Dedifferentiated amniotic fluid mesenchymal stem cell (primary cell): Measurements from ENCODE around the gene NDOR1.
"Not testable (repeated sequence)": the region's sequence is repeated elsewhere in the genome, so short reads cannot be mapped to it uniquely, and the experiment has no call there.

ENCODE experiments used
- DNase-seq: peaks from one replicate; pipeline ENCODE4 v3.0.0-alpha.2; 2016; ENCODE audit errors: extremely low spot score

NDOR1 gene

GRCh38 chr9:137243626-137244485 is 38.4 kb downstream of the NDOR1 start:
- no peak for DNase-seq

DNA sequence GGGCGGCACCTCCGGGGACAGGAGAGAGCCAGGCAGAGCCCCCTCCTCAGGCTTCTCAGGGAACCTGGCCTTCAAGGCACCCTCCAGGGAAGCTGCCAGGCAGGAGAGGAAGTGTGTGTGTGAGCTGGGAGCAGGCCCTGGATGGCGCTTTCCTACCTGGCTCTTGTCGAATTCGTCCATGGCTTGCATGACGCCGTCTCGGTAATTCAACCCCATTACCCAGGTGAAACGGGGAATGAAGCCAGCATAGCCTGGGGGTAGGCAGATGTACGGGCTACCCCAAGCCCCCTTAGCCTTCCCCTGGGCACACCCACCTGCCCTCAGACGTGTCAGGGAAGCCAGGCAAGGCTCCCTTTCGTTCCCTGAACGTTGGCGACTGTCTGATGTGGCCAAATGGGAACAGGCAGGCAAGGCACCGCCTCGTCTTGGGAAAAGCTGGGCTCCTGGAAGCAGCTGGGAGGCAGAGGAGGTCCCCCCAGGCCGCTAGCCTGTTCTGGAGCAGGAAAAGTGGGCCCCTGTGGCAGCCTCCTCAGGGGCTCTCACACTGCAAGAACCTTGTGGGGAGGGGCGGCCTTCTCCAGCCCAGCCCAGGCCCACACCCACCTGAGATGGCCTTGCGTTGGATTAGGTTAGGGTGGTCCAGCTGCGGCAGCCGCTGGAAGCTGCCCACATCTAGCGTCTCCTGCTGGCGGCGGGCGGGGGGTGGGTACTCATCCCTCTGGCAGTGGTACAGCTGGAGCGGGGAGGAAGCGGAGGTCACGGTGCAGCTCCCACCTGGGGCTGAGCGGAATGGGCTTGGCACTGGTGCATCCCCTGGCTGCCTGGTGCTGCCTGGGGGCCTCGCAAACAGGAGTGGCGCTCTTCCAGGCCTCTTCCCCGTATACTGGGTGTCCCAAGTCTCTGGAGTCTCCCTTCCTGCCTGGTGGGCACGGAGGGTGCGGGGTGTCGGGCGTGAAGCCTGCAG is 39.3 kb downstream of the NDOR1 start:
- DNase-seq: no peak

GRCh38 chr9:137245450-137246421 is 40.2 kb downstream of the NDOR1 start:
- no peak for DNase-seq

DNA sequence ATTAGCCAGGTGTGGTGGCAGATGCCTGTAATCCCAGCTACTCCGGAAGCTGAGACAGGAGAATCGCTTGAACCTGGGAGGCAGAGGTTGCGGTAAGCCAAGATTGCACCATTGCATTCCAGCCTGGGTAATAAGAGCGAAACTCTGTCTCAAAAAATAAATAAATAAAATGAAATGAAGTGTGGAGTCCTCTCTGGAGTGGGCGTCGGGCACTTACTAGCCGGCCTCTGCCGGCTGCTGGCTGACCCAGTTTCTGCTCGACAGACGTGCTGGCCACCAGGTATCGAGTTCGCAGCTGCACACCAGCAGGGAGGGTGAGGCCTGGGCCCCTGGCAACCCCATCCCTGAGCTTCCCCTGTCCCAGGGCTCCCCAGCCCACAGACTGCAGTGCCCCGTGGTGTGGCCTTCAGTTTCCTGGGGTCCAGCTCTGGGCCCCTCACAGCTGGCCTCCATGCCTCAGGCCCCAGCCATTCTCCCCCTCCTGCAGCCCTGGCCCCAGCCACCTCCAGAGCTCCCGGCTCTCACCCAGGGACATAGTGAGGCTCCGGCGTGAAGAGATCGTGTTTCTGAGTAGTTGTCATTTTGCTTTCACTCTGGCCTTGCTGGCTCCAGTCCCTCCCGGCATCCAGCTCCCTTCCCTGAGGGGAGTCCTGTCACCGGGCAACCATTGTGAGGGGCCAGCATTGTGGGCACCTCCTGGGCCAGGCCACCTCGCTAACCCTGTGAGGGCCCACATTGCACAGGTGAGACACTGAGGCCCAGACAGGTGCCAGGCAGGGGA is 41.8 kb downstream of the NDOR1 start:
- DNase-seq: no peak

GRCh38 chr9:137247916-137248175 is 42.3 kb downstream of the NDOR1 start:
- DNase-seq: no peak

- DNase-seq: no peak
These were observed 45.1 kb downstream of the NDOR1 start for GRCh38 chr9:137250329-137251193.

- DNase-seq: no peak
These were observed 45.6 kb downstream of the NDOR1 start, which contains the start of gene STPG3 for GRCh38 chr9:137251194-137251461. STPG3 (plus strand) TSS chr9:137251286; CDS start chr9:137251287, 1 bp downstream.

DNA sequence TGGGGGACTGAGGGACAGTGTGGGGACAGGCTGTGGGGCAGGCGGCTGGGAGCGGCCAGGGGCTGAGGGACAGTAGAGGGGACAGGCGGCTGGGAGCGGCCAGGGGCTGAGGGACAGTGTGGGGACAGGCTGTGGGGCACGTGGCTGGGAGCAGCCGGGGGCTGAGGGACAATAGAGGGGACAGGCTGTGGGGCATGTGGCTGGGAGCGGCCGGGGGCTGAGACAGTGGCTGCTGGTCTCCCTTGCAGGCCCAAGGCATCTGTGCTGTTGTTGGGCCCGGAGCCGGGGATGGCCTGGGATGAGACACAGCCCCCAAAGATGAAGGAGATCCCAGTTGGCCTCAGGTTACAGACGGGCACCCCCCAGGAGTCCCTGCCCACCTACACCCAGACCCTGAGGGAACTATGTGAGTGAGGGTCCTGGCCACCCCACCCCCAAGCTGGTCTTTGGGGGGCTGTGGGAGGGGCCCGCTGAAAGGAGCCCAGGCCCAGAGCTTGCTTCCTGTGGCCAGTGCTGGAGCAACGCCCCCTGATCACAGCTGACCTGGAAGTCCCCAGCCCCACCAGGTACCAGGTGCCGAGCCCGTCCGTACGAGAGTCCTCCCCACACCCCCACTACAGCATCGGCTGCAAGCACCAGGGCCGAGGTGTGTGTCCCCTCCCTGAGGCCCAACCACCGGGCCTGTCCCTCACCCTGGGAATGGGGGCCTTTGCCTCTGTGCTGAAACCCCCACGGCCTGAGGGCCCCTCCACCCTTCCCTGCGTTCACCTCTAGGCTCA is 46.2 kb downstream of the NDOR1 start:
- no peak for DNase-seq

GRCh38 chr9:137252555-137253506 is 47.3 kb downstream of the NDOR1 start:
- no peak for DNase-seq

- DNase-seq: no peak
These were observed 48.5 kb downstream of the NDOR1 start for GRCh38 chr9:137253717-137254623.

DNA sequence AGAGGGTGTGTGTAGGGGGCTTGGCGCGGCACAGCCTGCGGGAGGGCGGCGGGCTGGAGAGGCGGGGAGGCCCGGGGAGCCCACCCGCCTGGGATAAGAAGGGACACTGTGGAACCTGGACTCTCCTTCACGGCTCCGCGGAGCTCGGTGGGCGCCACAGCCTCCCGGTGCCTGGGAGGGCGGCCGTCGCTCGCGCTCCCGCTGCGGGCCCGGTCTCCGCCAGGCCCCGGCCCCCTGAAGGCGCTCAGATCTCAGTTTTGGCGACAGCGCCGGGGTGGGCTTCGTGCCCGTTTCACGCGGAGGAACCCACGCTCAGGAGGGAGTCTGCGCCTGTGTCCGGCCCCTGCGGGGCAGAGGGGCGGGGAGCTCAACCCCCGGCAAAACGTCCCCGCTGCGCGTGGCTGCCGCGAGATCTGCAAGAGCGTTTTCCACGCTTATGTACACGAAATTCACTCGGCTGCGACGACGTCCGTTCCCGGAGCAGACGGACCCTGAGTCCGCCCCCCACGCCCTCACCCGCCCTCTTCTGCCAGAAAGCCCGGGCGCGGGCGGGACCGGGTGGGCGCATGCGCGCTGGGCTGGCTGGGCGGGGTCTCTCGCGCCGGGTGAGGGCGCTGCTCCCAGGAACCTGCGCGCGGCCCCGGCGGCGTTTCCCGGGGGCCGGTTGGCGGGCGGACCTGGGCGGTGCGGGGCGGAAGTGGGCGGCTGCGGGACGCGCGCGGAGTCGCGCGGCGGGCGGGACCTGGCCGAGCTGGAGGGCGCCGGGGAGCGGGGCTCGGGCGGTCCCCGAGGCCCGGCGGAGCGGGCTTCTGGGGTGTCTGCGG is 49.3 kb downstream of the NDOR1 start, which contains the start of gene NELFB:
Gene NELFB (plus strand): TSS at position 704 of the 824 bp plus-strand sequence.
- DNase-seq: peak; percentile 69

DNA sequence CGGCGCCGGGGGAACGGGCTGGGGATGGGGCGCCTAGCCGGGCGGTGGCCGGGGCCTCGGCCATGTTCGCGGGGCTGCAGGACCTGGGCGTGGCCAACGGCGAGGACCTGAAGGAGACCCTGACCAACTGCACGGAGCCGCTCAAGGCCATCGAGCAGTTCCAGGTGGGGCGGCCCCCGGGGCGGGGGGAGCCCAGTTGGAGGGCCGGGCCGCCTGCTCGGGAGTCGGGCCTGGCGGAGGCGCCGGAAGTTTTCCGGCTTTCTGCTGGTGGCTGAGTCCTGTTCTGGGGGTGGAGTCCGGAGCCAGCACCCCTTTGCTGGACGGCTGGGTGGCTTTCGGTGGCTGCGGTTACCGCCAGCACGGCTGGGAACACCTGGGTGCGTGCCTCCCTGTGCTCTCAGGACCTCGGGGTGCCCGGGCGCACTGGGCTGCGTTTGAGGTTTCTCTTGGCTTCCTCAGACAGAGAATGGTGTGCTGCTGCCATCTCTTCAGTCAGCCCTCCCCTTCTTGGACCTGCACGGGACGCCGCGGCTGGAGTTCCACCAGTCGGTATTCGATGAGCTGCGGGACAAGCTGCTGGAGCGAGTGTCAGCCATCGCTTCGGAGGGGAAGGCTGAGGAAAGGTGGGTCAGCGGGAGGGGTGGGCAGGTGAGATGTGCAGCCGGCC is 50.1 kb downstream of the NDOR1 start:
- DNase-seq: no peak

GRCh38 chr9:137256362-137256761 is 50.9 kb downstream of the NDOR1 start:
- no peak for DNase-seq

- no peak for DNase-seq
These were observed 51.4 kb downstream of the NDOR1 start for GRCh38 chr9:137256856-137257255.

- DNase-seq: not testable (repeated sequence)
These were observed 56.8 kb downstream of the NDOR1 start for GRCh38 chr9:137262173-137262908.
